Astrocyte (in vitro differentiated cells and primary cell): Measurements from ENCODE around the gene PBX3.

ENCODE experiments used
- EZH2 ChIP-seq: IDR thresholded peaks from 2 replicates; pipeline ENCODE4 v1.6.1; 2012; ENCODE audit warnings: mild to moderate bottlenecking, low read length, inconsistent platforms; ENCODE audit not compliant: insufficient read depth
- TF ChIP-seq, protein P1 (sequence below): IDR thresholded peaks from 2 replicates; pipeline ENCODE4 v1.5.1; 2011; ENCODE audit warnings: low read depth, mild to moderate bottlenecking, inconsistent platforms, low read length, moderate library complexity; ENCODE audit not compliant: insufficient read depth

DNA sequence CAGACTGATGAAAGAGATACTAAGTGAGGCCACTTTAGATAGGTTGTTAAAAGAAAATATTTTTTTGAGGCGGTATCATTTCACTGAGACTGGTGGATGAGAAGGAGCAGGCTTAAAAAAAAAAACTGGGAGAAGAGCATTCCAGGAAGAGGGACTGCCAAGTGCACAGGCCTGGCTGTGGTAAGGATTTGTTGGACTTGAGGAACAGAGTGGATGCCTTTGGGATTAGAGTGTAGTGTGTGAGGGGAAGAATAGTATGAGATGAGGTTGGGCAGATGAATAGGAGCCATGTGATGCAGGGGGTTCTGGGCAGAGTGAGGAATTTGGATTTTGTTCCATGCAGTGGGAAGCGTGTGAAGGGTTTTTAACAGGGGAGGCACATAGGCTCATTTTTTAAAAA, 57.9 kb downstream of the PBX3 start:
- TF ChIP-seq, protein P1, sequence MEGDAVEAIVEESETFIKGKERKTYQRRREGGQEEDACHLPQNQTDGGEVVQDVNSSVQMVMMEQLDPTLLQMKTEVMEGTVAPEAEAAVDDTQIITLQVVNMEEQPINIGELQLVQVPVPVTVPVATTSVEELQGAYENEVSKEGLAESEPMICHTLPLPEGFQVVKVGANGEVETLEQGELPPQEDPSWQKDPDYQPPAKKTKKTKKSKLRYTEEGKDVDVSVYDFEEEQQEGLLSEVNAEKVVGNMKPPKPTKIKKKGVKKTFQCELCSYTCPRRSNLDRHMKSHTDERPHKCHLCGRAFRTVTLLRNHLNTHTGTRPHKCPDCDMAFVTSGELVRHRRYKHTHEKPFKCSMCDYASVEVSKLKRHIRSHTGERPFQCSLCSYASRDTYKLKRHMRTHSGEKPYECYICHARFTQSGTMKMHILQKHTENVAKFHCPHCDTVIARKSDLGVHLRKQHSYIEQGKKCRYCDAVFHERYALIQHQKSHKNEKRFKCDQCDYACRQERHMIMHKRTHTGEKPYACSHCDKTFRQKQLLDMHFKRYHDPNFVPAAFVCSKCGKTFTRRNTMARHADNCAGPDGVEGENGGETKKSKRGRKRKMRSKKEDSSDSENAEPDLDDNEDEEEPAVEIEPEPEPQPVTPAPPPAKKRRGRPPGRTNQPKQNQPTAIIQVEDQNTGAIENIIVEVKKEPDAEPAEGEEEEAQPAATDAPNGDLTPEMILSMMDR, result no peak
- no peak for TF ChIP-seq EZH2
